HG02885 (cell line): Measurements from ENCODE around the gene RARB.

Experiments
- ATAC-seq: cut with Tn5 transposase; IDR thresholded peaks from one replicate; pipeline ENCODE4 v1.9.1; 2021; ENCODE audit warnings: mild to moderate bottlenecking; ENCODE audit not compliant: unreplicated experiment, poor library complexity

Gene RARB

DNA sequence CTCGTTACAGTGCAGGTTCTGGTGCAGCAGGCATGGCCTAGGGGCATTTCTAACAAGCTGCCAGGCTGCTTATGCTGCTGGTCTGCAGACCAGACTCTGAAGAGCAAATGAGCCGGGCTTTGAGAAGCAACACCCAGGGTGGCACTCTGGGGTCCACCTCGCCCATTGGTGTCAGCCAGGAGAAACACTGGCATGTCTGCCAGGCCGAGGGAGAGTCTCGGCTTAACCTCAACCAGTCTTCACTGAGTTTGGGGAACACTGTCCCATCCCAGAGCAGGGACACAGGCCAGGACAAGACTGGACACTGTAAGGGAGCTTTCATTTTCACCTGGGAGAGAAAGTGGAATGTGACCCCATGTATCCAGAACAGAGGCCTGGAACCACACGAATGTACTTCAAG is 143.2 kb downstream of the RARB start:
- no peak for ATAC-seq

DNA sequence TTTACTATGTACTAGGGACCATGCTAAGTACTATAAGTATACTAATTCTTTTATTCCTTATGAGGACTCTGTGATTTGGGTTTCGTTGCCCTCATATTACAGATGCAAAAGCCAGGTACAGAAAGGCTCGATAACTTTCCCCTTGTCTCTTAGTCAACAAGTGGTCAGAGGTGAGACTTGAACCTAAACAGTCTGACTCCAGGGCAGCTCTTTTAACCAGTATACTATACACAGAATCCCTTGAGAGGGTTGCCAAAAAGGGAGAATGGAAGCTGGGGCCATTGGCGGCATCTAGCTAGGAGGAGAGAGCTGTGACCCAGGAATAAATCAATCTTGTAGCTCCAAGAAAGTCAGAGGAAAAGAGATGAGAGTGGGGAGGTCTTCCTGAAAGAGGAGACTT is 144.3 kb downstream of the RARB start:
- no peak for ATAC-seq

- no peak for ATAC-seq
Measured at GRCh38 chr3:25572919-25573385, 144.9 kb downstream of the RARB start.

DNA sequence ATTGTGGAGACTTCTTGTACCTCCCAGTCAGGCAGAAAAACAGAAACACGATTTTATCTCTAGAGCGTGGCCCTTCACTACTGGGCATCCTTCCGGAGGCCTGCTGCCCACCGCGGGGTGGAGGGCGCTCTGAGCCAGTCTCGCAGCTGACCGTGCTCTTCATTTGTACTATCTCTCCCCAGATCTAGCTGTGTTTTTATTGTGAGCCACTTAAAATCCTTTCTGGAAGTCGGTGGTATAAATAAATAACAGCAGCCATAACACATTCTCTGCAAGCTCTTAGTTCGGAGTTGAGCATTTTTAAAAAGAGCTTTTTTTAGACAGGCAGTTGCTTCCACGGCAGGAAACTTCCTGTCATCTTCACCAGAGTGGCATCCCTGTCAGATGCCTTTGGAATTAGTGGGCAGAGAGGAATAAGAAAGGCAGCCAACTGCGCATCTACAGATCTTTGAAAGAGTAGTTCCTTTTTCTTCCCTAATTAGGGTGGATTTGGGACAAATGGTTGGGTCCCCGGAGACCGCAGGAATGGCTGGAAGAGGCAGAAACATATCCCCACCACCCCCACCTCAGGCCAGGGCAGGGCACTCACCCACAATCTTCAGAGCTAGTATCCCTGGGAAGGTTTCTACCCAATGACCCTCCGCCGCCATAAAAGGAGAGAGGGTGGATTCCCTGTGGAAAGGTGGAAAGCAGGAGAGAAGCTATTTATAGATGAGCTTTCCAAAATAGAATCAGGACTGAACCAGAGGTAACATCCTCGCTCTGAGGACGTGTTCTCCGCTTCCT is 145.5 kb downstream of the RARB start:
- no peak for ATAC-seq

GRCh38 chr3:25574172-25574765 is 146.2 kb downstream of the RARB start:
- no peak for ATAC-seq

- ATAC-seq: no peak
Measured at GRCh38 chr3:25575001-25575400, 146.9 kb downstream of the RARB start.

GRCh38 chr3:25576146-25576545 is 148.1 kb downstream of the RARB start:
- ATAC-seq: no peak

DNA sequence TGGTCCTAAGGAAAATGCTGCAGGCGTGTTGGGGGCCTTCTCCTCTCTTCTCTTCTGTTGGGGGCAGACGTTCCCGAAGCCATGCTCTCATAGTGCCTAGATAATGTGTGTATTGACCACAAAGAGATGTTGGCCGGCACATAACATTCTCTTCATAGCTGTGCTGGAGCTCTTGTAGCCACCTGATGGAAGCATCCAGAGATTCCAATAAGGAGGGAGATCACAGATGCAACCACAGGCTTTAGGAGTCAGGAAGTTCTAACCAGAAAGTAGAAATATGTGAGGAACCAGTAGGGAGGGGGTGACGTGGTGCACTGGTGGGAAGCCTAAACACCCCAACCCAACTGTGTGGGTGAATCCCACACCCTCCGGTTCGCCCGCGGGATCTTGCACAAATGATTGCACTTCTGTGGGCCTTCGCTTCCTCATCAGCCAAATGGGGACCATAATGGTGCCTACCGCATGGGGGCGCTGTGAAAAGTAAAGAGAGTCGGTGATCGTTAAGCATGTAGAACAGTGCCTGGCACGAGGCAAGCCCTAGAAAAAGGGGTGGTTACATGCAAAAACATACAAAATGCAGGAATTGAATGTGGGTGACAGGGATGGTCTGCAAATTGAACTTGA is 148.9 kb downstream of the RARB start:
- ATAC-seq: no peak

- ATAC-seq: no peak
Measured at GRCh38 chr3:25578059-25578458, 150.0 kb downstream of the RARB start.

DNA sequence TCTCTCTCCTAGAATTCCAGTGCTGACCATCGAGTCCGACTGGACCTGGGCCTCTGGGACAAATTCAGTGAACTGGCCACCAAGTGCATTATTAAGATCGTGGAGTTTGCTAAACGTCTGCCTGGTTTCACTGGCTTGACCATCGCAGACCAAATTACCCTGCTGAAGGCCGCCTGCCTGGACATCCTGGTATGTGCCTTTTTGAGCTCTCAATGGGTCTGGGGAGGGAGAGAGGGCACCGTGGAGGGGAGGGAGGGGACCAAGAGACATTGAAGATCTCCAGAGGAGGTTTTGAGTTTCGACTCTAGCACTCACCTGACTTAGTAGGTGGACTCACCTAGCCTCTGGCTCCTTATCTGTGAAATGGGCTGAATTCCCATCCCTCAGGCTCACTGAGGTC is 152.5 kb downstream of the RARB start:
- no peak for ATAC-seq

GRCh38 chr3:25581335-25581734 is 153.3 kb downstream of the RARB start:
- no peak for ATAC-seq

- no peak for ATAC-seq
Measured at GRCh38 chr3:25581823-25582222, 153.8 kb downstream of the RARB start.

DNA sequence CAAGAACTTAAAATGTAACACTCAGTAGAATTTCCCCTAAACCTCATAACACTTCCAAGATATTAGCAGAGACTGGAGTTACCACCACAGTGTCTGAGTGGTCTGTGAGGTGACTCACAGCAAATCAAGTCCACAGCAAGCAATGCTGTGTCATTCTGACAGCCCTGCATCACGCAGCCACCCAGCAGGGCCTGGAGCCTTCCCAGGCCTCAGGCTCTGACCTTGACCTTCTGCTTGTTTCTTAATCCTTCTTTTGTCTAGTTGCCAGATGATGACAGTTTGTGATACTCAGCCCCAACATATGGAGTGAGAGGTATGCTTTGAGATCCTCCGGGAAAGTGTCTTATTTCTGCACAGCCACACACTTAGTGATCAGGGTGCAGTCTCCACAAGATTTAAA is 154.2 kb downstream of the RARB start:
- no peak for ATAC-seq

GRCh38 chr3:25583343-25583742 is 155.3 kb downstream of the RARB start:
- ATAC-seq: no peak

DNA sequence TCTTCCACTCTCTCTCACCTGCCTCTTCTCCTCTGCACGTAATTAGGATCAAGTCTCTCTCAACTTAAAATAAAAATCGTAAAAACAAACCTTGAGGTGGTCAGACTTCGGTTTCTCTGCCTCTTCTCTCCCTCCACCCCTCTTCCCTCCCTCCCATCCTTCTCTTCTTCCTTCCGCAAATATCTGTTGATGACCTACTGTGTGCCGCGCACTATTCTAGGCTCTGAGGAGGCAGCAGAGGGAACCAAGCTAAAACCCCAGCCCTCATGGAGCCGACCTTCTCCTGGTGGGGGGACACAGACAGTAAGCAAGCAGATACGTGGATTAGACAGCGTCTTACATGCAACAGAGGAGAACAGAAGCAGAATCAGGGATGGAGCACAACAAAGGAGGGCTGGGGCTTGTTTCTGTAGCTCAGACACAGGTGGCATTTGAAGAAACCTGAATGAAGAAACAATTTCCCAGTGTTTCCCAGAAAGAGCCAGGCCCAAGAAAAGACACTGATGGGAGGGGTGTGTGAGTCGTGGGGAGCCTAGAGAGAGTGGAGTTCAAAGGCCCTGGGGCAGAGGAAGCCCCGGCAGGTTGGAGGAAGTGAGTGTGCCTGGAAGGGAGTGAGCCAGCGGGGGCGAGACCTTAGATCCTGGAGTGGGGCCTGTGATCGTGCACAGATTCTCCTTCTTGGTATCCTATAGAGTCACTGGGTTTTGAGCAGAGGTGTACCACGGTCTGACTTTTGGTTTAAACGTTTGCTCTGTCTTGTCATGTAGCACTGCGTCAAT is 156.1 kb downstream of the RARB start:
- ATAC-seq: no peak

DNA sequence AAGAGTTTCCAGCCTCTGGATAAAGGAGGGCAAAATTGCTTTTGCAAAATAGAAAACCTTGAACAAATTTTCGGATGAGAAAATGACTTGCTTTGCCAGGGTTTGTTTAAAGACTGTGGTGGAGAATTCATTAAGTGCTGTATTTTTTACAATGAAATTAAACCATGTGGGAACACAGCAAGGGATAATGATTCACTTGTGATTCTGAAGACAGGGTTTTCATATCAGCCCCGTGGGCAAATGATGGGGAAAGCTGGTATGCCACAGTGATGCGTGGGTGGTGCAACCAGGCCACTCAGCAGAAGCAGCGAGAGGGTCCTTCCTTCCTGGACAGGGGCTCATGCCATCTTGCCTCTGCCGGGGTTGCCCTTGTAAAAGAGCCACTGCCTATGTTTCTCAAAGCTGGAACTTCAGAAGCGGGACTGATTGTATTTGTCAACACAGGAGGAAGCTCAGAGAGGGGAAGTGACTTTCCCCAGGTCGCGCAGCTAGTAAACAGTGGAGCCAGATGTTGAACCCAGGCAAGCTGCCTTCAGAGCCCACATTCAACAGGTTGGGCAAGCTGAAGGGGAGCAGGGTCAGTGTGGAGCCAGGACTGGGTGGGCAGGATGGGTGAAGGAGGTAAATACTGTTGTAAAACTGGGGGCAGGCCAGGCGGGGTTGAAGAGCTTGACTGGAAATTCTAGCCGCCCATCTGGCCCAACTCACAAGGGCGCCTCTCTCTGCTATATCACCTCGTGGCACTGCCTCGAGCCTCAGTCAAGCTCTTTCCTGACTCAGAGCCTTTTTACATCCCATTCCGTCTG is 157.5 kb downstream of the RARB start:
- ATAC-seq: no peak

- ATAC-seq: no peak
Measured at GRCh38 chr3:25586167-25586505, 158.1 kb downstream of the RARB start.

GRCh38 chr3:25586553-25586952 is 158.5 kb downstream of the RARB start:
- no peak for ATAC-seq

DNA sequence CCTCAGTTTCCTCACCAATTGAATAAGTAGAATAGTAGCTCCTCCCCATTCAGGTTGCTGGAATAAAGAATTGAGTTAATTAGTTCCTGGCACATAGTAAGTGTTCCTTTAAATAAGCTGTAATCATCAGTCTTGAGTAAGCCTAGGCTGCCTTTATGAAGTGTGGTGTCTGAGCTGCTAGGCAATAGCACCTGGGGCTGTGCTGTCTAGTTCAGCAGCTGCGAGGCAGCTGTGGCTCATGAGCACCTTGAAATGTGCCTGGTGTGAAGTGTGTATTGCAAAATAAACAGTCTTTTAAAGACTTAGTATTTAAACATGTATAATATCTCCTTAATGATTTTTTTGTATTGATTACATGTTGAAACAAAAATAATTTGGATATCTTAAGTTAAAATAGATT is 159.0 kb downstream of the RARB start:
- no peak for ATAC-seq

GRCh38 chr3:25587526-25587925 is 159.5 kb downstream of the RARB start:
- ATAC-seq: no peak
